GM19467 (cell line): Measurements from ENCODE around the gene REEP2.
A peak's percentile ranks its signal among the peaks of the same experiment; 100 is the strongest.
"Not testable (repeated sequence)": the region's sequence is repeated elsewhere in the genome, so short reads cannot be mapped to it uniquely, and the experiment has no call there.

Source experiments
- ATAC-seq: cut with Tn5 transposase; IDR thresholded peaks from one replicate; pipeline ENCODE4 v1.9.1; 2021; ENCODE audit warnings: mild to moderate bottlenecking, moderate library complexity; ENCODE audit not compliant: unreplicated experiment

Gene REEP2, protein sequence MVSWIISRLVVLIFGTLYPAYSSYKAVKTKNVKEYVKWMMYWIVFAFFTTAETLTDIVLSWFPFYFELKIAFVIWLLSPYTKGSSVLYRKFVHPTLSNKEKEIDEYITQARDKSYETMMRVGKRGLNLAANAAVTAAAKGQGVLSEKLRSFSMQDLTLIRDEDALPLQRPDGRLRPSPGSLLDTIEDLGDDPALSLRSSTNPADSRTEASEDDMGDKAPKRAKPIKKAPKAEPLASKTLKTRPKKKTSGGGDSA

DNA sequence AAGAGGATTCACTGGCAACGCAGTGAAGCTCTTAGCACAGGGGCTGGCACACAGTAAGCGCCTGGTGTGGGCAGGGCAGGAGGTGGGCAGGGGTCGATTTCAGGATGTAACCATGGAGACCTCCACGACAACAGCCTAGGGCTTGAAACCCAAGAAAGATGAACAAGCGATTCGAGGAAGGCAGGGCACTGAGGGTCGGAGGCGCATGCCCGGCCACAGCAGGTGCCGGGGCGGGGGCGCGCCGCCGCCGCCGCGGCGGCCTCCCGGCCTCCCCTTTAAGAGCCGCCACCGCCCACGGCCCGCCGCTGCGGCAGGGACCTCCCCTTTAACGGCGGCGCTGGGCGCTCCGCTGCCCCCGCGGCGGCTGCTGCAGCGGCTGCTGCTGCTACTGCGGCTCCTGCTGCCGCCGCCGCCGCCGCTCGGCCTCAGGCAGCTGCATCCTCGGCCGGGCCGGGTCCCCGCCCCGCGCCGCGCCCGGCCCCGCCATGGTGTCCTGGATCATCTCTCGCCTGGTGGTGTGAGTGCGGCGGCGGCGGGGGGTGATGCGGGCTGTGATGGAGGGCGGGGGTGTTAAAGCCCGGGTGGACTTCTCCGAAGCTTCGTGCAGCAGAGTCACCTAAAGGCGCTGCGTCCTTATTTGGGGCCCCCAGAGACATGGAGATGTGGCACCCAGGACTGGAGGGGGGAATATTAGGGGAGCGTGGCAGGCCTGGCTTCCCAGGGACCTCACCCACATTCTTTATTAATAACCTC is at the start of gene REEP2:
Gene REEP2 (plus strand): TSS at position 334 of the 753 bp plus-strand sequence. CDS start 152 bp downstream, at position 486.
- peak; percentile 68 for ATAC-seq

DNA sequence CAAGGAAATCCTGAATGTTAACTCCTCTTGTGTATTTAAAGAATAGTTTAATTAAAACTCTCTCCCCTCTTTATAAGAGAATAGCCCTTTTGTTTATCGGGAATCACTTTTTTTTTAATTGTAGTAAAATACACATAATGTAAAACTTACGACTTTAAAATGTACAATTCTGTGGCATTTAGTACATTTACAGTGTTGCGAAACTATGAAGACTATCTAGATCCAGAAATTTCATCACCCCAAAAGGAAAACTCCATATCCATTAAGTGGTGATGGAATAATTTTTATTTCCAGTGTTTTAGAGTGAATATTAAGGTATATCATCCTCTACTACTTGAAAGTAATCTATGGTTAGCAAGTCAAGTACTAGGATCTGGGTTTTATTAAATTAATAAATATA is 49.5 kb upstream of the REEP2 start:
- ATAC-seq: no peak

DNA sequence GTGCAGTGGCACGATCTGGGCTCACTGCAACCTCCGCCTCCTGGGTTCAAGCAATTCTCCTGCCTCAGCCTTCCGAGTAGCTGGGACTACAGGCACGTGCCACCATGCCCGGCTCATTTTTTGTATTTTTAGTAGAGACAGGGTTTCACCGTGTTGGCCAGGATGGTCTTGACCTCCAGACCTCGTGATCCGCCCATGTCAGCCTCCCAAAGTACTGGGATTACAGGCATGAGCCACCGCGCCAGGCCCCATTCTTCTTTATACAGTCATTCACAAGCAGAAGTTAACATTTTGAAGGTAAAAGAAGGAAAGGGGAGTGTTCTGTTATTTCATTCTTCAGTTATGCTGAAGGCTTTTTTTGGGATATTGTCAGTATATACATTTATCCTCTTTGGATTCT is 48.9 kb upstream of the REEP2 start:
- ATAC-seq: not testable (repeated sequence)

DNA sequence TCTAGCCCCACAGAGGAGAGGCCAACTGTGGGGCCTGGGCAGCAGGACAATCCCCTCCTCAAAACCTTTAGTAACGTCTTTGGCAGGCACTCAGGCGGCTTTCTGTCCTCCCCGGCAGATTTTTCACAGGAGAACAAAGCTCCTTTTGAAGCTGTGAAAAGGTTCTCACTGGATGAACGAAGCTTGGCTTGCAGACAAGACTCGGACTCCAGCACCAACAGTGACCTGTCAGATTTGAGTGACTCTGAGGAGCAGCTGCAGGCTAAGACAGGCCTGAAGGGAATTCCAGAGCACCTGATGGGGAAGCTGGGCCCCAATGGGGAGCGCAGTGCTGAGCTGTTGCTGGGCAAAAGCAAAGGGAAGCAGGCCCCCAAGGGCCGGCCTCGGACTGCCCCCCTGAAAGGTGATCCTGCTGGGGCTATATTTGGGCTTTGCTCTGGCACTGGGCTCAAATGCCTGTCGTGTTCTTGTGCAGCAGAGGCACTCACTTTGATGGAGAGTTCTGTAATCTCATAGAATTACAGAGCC is 46.9 kb upstream of the REEP2 start:
- no peak for ATAC-seq

DNA sequence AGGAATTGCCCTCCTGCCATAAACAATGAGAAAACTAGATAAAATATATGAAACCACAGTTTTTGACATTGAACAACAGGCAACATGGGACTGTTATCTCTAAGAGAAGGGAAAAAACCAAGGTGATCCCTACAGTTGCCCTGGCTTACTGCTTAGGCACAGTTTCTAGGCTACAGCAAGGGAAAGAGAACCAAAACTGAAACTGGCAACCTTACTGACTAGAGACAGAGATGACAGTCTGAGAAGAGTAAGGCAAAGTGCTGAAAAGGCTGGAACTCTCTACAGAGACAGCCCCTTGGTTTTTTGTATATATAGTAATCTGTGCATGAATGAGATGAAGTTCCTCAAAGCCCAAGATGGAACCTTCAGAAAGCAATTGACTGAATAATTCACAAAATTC is 36.2 kb upstream of the REEP2 start:
- ATAC-seq: no peak

GRCh38 chr5:138408023-138408422 is 30.8 kb upstream of the REEP2 start:
- no peak for ATAC-seq

GRCh38 chr5:138410996-138411640 is 27.7 kb upstream of the REEP2 start:
- not testable (repeated sequence) for ATAC-seq

DNA sequence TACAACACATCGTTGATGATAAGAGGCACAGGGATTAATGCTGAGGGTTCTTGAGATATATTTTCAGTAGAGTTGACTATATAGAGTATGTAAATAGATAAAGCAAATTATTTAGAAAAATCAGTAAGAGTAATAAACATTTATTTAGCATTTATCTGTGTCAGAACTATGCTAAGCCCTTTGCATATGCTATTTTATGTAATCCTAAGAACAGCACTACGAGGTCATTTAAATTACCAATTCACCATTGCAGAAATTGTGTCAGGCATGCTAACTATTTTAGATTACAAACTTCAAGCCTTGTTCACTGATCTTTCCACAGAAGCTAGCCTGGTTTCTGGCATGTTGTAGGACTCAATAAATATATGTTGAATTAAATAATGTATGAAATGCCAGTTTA is 20.4 kb upstream of the REEP2 start:
- no peak for ATAC-seq

DNA sequence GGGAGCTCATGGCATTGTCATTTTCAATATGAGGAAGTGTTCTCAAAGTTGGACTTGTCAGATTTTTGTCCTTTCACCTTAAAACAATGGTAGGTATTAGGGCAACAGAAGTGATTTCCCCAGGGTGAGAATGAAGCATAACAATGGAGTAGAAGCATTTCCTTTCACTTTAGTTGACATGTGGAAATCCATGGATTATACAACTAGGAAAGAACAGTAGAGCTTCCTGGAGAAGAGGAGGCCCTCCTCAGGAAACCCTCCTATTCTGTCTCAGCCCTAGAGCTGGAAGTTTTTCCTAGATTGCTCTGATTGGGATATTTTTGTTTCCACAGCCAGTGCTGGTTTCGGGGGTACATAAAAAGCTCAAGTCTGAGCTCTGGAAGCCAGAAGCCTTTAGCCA is 13.8 kb upstream of the REEP2 start:
- no peak for ATAC-seq

DNA sequence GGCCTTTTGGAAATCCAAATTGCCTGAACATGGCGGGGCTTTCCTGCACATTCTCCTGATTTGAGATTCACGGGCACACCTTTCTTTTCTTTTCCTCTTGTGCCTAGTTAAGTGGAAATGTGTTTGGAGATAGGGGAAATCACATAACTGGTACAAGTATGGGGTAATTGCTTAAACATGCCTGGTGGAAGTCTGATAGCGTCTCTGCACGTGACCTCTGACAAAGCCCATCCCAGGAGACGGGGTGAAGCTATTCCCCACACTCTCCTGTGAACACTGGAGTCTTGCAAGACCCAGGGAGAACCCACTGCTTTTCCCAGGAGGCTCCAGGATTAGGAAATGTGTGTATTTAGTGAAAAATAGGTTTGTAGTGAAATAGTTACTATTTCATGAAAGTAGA is 2.9 kb upstream of the REEP2 start:
- ATAC-seq: no peak

DNA sequence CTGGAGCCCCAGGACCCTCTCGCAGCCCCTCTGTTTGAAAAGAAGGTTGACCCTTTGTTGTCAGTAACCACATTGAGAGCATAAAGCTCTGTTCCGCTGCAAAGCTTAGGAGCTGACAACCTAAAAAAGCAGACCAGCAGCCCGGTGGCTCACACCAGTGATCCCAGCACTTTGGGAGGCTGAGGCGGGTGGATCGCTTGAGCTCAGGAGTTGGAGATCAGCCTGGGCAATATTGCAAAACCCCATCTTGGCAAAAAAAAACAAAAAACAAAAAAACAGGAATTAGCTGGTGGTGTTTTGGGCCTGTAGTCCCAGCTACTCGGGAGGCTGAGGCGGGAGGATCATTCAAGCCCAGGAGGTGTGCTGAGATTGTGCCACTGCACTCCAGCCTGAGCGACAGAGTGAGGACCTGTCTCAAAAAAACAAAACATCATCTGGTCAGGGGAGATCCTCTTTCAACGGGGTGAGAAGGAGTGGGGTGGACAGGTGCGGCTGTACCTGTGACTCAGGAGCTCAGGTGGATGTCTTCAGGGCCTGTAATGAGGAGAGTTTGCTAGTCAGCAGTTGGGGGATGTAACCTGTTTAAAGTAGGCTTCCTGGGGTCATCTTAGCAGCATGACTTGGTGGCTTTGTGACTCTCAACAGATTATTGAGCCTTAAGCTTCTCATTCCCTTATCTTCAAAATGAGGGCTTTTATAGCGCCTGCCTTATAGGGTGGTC is 694 bp upstream of the REEP2 start:
- no peak for ATAC-seq

DNA sequence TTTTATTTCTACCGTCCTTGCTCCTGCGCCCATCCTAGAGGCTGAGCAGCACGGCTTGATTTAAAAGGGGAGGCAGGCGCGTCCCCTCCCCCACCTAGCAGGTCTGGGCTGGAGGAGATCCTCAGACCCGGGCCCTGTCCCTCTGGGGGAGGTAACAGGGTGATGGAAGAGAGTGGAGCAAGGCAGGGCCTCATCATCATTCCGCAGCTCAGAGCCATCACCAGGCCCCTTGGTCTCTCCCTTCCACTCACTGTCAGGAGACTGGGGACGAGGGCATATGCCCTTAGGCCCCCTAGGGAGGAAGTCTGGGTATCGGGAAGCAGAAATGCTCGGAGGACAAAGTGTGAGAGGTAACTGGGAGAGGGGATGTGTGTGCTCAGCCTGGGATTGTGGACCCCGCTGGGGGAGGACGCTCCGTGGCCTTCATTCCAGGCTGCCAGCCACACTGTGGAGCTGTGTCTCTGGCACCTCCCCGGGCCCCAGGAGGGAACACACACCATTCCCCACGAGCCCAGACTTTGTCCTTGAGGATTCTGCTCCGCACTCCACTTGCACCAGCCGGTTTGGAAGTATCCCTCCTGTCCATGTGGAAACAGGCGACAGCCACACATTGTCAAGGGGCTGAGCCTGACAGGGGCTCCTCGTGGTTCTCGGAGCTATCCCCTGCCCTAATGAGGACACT is 761 bp downstream of the REEP2 start:
- no peak for ATAC-seq

GRCh38 chr5:138440159-138441073 is 1.6 kb downstream of the REEP2 start:
- ATAC-seq: no peak

DNA sequence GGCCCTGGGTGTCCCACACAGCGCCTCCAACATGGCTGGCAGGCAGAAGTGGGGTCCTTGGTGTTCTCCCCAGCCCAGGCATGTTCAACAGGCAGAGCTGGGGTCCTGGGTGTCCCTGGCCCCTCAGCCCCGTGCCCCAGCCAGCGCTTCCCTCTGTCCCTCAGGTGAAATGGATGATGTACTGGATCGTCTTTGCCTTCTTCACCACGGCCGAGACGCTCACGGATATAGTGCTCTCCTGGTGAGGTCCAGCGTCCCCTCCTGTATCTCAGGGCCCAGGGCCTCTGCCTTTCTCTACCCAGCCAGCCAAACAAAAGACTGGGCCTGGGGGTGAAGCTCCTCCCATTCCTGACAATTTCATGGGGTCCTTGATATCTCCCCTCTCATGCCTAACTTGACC is 2.4 kb downstream of the REEP2 start:
- no peak for ATAC-seq

DNA sequence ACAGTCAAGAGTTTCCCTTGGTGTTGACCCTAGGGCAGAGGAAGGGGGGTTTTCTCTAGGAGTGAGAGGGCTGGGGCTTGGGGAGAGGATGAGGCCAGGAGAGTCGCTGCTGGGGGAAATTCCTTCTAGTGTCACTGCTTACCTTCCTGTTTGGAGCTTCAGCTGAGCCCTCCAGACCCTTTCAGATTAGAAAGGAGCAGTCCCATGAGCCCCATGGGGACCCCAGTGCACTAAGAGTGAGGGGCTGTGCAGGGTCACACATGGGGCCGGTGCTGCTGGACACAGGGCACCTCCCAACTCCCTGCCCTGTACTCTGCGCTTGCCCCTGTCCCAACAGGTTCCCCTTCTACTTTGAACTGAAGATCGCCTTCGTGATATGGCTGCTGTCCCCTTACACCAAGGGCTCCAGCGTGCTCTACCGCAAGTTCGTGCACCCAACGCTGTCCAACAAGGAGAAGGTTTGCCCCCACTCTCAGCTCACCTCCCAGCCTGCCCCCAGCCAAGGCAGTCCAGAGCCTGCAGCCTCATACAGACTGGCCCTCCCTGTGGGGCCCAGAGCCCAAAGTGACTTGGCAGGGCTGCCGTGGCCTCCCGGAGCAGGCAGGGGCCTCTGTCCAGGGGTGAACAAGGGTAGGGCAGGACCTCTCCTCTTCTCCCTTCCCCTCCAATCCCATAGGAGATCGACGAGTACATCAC is 5.4 kb downstream of the REEP2 start:
- ATAC-seq: no peak

DNA sequence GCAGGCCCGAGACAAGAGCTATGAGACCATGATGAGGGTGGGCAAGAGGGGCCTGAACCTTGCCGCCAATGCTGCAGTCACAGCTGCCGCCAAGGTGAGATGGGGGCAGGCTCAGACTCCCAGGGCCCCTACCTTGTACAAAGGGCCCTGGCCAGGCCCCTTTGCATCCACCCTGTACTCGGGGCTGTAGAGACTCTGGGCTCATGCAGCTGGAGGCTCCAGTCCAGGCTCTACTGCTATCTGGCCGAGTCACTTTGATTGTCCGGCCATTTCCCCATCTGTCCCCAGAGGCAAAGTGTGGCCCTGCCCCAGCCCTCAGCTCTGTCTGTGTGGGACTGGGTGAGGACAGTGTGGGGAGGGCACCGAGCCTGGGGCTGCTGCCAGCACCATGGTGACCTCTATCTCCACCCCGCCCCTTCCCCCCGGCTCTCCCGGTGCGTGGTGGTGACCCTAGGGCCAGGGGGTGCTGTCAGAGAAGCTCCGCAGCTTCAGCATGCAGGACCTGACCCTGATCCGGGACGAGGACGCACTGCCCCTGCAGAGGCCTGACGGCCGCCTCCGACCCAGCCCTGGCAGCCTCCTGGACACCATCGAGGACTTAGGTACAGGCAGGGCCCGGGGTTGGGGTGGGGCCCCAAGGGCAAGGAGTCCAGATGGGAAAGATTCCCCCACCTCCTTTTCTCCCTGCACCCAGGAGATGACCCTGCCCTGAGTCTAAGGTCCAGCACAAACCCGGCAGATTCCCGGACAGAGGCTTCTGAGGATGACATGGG is 6.1 kb downstream of the REEP2 start:
- no peak for ATAC-seq

DNA sequence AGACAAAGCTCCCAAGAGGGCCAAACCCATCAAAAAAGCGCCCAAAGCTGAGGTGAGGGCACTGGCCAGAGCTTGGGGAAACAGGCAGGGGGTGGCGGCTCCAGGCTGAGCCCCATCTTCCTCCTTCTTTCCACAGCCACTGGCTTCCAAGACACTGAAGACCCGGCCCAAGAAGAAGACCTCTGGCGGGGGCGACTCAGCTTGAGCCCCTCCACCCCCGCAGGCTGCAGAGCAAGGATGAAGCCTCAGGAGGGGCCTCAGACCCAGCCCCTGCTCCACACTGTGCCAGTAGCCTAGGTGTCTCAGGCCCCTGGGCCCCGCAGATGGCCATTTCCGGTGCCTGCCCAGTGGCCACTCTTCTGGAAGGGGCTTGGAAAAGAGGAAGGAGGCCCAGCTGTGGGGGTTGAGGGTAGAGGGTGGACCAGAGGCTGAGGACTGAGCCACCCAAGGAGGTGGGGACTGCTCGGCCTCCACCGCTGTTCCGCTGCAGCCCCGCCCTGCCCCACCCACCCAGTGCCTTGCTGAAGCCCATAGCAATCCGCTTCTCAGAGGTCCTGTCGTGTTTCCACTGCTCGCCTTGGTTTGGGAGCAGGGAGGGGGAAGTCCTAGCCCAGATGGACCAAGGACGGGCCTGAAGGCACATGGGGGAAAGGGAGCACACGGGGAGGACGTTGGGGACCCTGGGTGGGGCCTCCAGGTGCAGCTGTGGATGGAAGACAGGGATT is 6.9 kb downstream of the REEP2 start:
- no peak for ATAC-seq

DNA sequence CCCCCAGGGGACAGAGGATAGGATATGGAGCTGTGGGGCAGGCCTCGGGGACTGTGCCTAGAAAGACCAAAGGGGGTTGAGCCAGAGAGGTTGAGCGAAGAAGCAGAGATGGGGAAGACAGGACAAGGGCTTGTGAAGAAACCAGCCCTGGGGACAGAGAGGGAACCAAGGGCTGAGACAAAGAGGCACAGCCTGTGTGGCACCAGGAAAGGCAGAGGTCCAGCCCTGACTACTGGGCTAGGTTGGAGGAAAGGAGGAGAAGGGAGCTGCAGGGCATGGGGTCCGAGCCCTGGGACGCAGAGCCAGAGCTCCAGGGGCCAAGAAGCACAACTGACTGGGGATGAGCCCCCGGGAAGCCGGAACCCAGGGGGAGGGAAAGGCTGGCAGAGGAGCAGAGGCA is 9.2 kb downstream of the REEP2 start:
- ATAC-seq: no peak
